Glutamatergic neuron (in vitro differentiated cells): Measurements from ENCODE around the gene GRIP2. TPM values are rescaled to one million over a fixed set of nuclear protein-coding genes. Genes with fewer than 3 reads are reported as not detected.

Experiments used
- DNase-seq: peaks from one replicate; pipeline ENCODE4 v3.0.0; 2022
- H3K27ac Mint-ChIP-seq: one replicate; pipeline ENCODE4 v1.8.0; 2020; ENCODE audit warnings: mild to moderate bottlenecking, mixed read lengths, inconsistent platforms; ENCODE audit not compliant: unreplicated experiment
- H3K27me3 Mint-ChIP-seq: one replicate; pipeline ENCODE4 v1.8.0; 2020; ENCODE audit warnings: mild to moderate bottlenecking, moderate library complexity, mixed read lengths, inconsistent platforms; ENCODE audit not compliant: unreplicated experiment
- H3K36me3 Mint-ChIP-seq: one replicate; pipeline ENCODE4 v1.8.0; 2020; ENCODE audit warnings: mild to moderate bottlenecking, mixed read lengths, inconsistent platforms; ENCODE audit not compliant: unreplicated experiment
- H3K4me1 Mint-ChIP-seq: one replicate; pipeline ENCODE4 v1.8.0; 2020; ENCODE audit warnings: mild to moderate bottlenecking, low read depth, mixed read lengths, inconsistent platforms; ENCODE audit not compliant: unreplicated experiment
- H3K4me3 Mint-ChIP-seq: one replicate; pipeline ENCODE4 v1.8.0; 2020; ENCODE audit warnings: mild to moderate bottlenecking, mixed read lengths, inconsistent platforms; ENCODE audit not compliant: unreplicated experiment
- H3K9me3 Mint-ChIP-seq: one replicate; pipeline ENCODE4 v1.8.0; 2020; ENCODE audit warnings: mild to moderate bottlenecking, moderate library complexity, mixed read lengths, inconsistent platforms; ENCODE audit not compliant: unreplicated experiment
- total RNA-seq: library from RNA; stranded (reverse); fragmentation: NEBNext Ultra II Directional; extraction: Animal tissue kit (Norgen Biotek cat#: 25700); gene quantifications from one replicate; pipeline ENCODE4 v1.2.1, GENCODE V29; 2021; ENCODE audit not compliant: unreplicated experiment
- TF ChIP-seq, protein P1 (sequence below): fragments of 200-600 bp; sonication (generic); IDR thresholded peaks from one replicate; pipeline ENCODE4 v1.5.0; 2021; ENCODE audit not compliant: partially characterized antibody, unreplicated experiment

Gene GRIP2
- total RNA-seq, 1 donor from 2014 or later = 0.34 TPM

GRCh38 chr3:14568269-14568668, 28.1 kb upstream of the GRIP2 start:
- Mint-ChIP-seq H3K4me3 (no peak overlapping the region), H3K36me3 (no peaks in the 10 kb centered on the region), H3K27me3 (peaks cover 7% of the 10 kb centered on the region), H3K27ac (no peak overlapping the region), H3K9me3 (no peaks in the 10 kb centered on the region), H3K4me1 (peaks cover 3% of the 10 kb centered on the region)
- DNase-seq = no peak
- TF ChIP-seq, protein P1, sequence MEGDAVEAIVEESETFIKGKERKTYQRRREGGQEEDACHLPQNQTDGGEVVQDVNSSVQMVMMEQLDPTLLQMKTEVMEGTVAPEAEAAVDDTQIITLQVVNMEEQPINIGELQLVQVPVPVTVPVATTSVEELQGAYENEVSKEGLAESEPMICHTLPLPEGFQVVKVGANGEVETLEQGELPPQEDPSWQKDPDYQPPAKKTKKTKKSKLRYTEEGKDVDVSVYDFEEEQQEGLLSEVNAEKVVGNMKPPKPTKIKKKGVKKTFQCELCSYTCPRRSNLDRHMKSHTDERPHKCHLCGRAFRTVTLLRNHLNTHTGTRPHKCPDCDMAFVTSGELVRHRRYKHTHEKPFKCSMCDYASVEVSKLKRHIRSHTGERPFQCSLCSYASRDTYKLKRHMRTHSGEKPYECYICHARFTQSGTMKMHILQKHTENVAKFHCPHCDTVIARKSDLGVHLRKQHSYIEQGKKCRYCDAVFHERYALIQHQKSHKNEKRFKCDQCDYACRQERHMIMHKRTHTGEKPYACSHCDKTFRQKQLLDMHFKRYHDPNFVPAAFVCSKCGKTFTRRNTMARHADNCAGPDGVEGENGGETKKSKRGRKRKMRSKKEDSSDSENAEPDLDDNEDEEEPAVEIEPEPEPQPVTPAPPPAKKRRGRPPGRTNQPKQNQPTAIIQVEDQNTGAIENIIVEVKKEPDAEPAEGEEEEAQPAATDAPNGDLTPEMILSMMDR = no peak

- TF ChIP-seq, protein P1 = no peak
- H3K27me3 Mint-ChIP-seq = peaks cover 7% of the 10 kb centered on the region
- peaks cover 12% of the 10 kb centered on the region for H3K4me1 Mint-ChIP-seq
- no peak overlapping the region for H3K27ac Mint-ChIP-seq
- H3K4me3 Mint-ChIP-seq = no peak overlapping the region
- no peaks in the 10 kb centered on the region for H3K36me3 Mint-ChIP-seq
- DNase-seq = no peak
- no peaks in the 10 kb centered on the region for H3K9me3 Mint-ChIP-seq
Measured at GRCh38 chr3:14566812-14567211, 26.7 kb upstream of the GRIP2 start.

DNA sequence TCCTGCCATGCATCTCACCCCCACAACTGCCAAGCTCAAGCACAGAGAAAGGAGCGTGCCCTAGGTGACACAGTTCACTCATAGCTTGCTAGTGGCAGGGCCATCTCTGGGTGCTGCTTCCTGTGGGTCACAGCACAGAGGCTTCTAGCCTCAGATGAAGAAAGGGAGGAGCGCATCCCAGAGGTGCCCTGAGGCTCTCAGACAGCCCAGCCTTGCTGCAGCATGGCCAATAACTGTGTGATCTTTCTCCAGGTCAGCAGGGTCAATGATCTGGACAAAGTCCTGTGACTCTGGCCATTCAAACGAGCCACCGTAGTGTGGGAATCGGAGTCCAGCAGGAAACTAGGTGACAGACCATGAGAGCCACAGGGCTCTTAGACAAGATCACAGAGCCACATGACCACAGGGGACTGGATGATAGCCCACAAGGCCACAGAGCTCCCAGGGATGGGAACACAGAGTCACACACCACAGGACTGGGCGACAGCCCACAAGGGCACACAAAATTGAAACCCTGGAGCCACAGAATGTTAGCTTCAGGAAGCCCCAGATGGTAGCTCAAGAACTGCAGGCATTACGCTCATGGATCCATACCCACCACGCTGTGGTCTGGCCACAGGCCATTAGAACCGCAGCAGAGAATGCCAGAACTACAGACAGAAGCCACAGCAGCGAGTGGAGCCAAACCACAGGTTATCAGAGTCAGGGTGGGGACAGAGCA, 25.9 kb upstream of the GRIP2 start:
- H3K27me3 Mint-ChIP-seq = peaks cover 9% of the 10 kb centered on the region
- TF ChIP-seq, protein P1 = no peak
- H3K4me3 Mint-ChIP-seq = no peak overlapping the region
- H3K4me1 Mint-ChIP-seq = peaks cover 12% of the 10 kb centered on the region
- no peak for DNase-seq
- no peak overlapping the region for H3K27ac Mint-ChIP-seq
- H3K36me3 Mint-ChIP-seq = no peaks in the 10 kb centered on the region
- H3K9me3 Mint-ChIP-seq = no peaks in the 10 kb centered on the region

GRCh38 chr3:14564741-14565140, 24.6 kb upstream of the GRIP2 start:
- no peak for DNase-seq
- H3K4me3 Mint-ChIP-seq = no peak overlapping the region
- peaks cover 9% of the 10 kb centered on the region for H3K27me3 Mint-ChIP-seq
- peaks cover 12% of the 10 kb centered on the region for H3K4me1 Mint-ChIP-seq
- TF ChIP-seq, protein P1 = no peak
- H3K27ac Mint-ChIP-seq = no peak overlapping the region
- no peaks in the 10 kb centered on the region for H3K9me3 Mint-ChIP-seq
- H3K36me3 Mint-ChIP-seq = no peaks in the 10 kb centered on the region

- Mint-ChIP-seq H3K9me3 (no peaks in the 10 kb centered on the region), H3K4me1 (peaks cover 12% of the 10 kb centered on the region), H3K36me3 (no peaks in the 10 kb centered on the region), H3K27me3 (peaks cover 9% of the 10 kb centered on the region), H3K4me3 (no peak overlapping the region), H3K27ac (no peak overlapping the region)
- TF ChIP-seq, protein P1 = no peak
- DNase-seq = no peak
Measured at GRCh38 chr3:14563946-14564539, 23.9 kb upstream of the GRIP2 start.
